Naive thymus-derived CD4-positive, alpha-beta T cell (primary cell): ENCODE measurements around the gene ATP8B3. TPM values are rescaled to one million over a fixed set of nuclear protein-coding genes. Genes with fewer than 3 reads are reported as not detected.

Experiments
- ATAC-seq: fragments of 150-1000 bp; cut with Tn5 transposase; 2 replicates; pipeline ENCODE4 v1.10.0; 2021; ENCODE audit warnings: mild to moderate bottlenecking, moderate library complexity
- CTCF ChIA-PET: fragments of 350-600 bp; sonication (Branson Sonifier 250); formaldehyde crosslinking; loops from one replicate; lab custom pipeline; 2021; ENCODE audit warnings: antibody characterized with exemption; lab: Charles Lee
- POLR2A ChIA-PET: fragments of 350-600 bp; sonication (Branson Sonifier 250); formaldehyde crosslinking; loops from one replicate; lab custom pipeline; 2021; ENCODE audit warnings: antibody characterized with exemption, inconsistent platforms; lab: Charles Lee
- DNase-seq, 9 donors: peaks; one replicate each; pipeline versions ENCODE4 v3.0.0 to v3.0.0-alpha.2; 2020 to 2022; ENCODE audit warnings: mixed read lengths in 1 of 9
- H3K27ac ChIP-seq: one replicate; pipeline ENCODE4 v1.7.0; 2013; ENCODE audit warnings: mild to moderate bottlenecking, low read depth, low read length, moderate library complexity
- H3K27me3 ChIP-seq, 2 donors: one replicate each; pipeline ENCODE4 v1.7.0; 2013; ENCODE audit warnings: low read length in 2 of 2, mild to moderate bottlenecking in 2 of 2, moderate library complexity in 2 of 2; ENCODE audit not compliant: control insufficient read depth in 2 of 2, insufficient read depth in 2 of 2
- H3K36me3 ChIP-seq, 3 experiments: 1 replicate in 2 of 3; 2 replicates in 1 of 3; pipeline ENCODE4 v1.7.0; 2013; ENCODE audit warnings: low read length in 3 of 3, mild to moderate bottlenecking in 3 of 3, moderate library complexity in 1 of 3; ENCODE audit not compliant: insufficient read depth in 3 of 3, control insufficient read depth in 2 of 3
- H3K4me1 ChIP-seq, 2 donors: one replicate each; pipeline ENCODE4 v1.7.0; 2013; ENCODE audit warnings: low read length in 2 of 2, mild to moderate bottlenecking in 2 of 2, moderate library complexity in 1 of 2; ENCODE audit not compliant: control insufficient read depth in 2 of 2, insufficient read depth in 2 of 2
- H3K4me3 ChIP-seq: 2 replicates; pipeline ENCODE4 v1.7.0; 2013; ENCODE audit warnings: mild to moderate bottlenecking, low read length
- H3K9me3 ChIP-seq, 3 experiments: 1 replicate in 2 of 3; 2 replicates in 1 of 3; pipeline ENCODE4 v1.7.0; 2013; ENCODE audit warnings: low read length in 3 of 3; ENCODE audit not compliant: control insufficient read depth in 2 of 3
- H3K27ac Mint-ChIP-seq, 9 donors: one replicate each; pipeline ENCODE4 v1.8.0; 2020 to 2022; ENCODE audit warnings: mixed read lengths in 9 of 9, mild to moderate bottlenecking in 8 of 9, moderate library complexity in 5 of 9, inconsistent platforms in 2 of 9
- H3K27me3 Mint-ChIP-seq, 5 donors: one replicate each; pipeline ENCODE4 v1.8.0; 2021 to 2022; ENCODE audit warnings: mixed read lengths in 5 of 5, mild to moderate bottlenecking in 1 of 5
- H3K36me3 Mint-ChIP-seq, 5 donors: one replicate each; pipeline ENCODE4 v1.8.0; 2020 to 2022; ENCODE audit warnings: mixed read lengths in 5 of 5, mild to moderate bottlenecking in 3 of 5, inconsistent platforms in 1 of 5
- H3K4me1 Mint-ChIP-seq, 7 donors: one replicate each; pipeline ENCODE4 v1.8.0; 2020 to 2022; ENCODE audit warnings: mixed read lengths in 7 of 7, mild to moderate bottlenecking in 3 of 7, inconsistent platforms in 1 of 7
- H3K4me3 Mint-ChIP-seq, 10 donors: one replicate each; pipeline ENCODE4 v1.8.0; 2020 to 2022; ENCODE audit warnings: mild to moderate bottlenecking in 10 of 10, mixed read lengths in 10 of 10, moderate library complexity in 6 of 10, inconsistent platforms in 2 of 10
- H3K9me3 Mint-ChIP-seq, 11 donors: one replicate each; pipeline ENCODE4 v1.8.0; 2020 to 2022; ENCODE audit warnings: mixed read lengths in 11 of 11, mild to moderate bottlenecking in 4 of 11, inconsistent platforms in 1 of 11, moderate library complexity in 1 of 11
- intact Hi-C, 2 donors: fragments of 100-400 bp; cut with micrococcal nuclease; formaldehyde crosslinking; loops; one replicate each; pipeline ENCODE4 v1.15.1; 2023
- polyA plus RNA-seq, 2 donors: library from polyadenylated mRNA; unstranded; fragments of 300-500 nt; fragmentation: Illumina TruSeq; gene quantifications; one replicate each; pipeline ENCODE4 v1.2.3, GENCODE V29; 2021
- total RNA-seq, 6 experiments: library from RNA in 5 of 6; stranded (reverse) in 5 of 6; gene quantifications; 1 replicate in 5 of 6; 2 replicates in 1 of 6; pipeline ENCODE4 v1.2.3 and lab custom pipeline; 2021 to 2026

ATP8B3 gene
- total and polyA plus RNA-seq, 7 experiments from 2014 or later = 0.83 to 15.3 (median 3.2) TPM

- Histone ChIP-seq H3K4me3 (no peak overlapping the region), H3K9me3 (no peaks in the 10 kb centered on the region), H3K4me1 (no peaks in the 10 kb centered on the region), H3K36me3 (no peaks in the 10 kb centered on the region), H3K27me3 (peaks cover 0 to 14% of the 10 kb centered on the region in 2 donors), H3K27ac (no peak overlapping the region)
- H3K9me3 Mint-ChIP-seq = no peaks in the 10 kb centered on the region
- POLR2A ChIA-PET = no interaction called here
- H3K36me3 Mint-ChIP-seq = peaks cover 0 to 3% (median 0%) of the 10 kb centered on the region in 5 donors
- no peak overlapping the region for H3K4me3 Mint-ChIP-seq
- CTCF ChIA-PET = no interaction called here
- H3K27me3 Mint-ChIP-seq = peaks cover 28 to 73% (median 43%) of the 10 kb centered on the region in 5 donors
- DNase-seq = no peak
- intact Hi-C loops = loop anchor here in 1 of 2 donors (5.0 kb wide), 1 partner anchor 291 kb away; no protein-coding TSS in a partner anchor
- peaks cover 4 to 13% (median 8%) of the 10 kb centered on the region in 7 donors for H3K4me1 Mint-ChIP-seq
- no peak for ATAC-seq
- H3K27ac Mint-ChIP-seq = no peak overlapping the region
Measured at GRCh38 chr19:1758231-1758577, 53.9 kb downstream of the ATP8B3 start.

- no peaks in the 10 kb centered on the region for H3K9me3 ChIP-seq
- no peak for ATAC-seq
- ChIA-PET POLR2A (no interaction called here), CTCF (no interaction called here)
- no peak overlapping the region for H3K4me3 ChIP-seq
- no peaks in the 10 kb centered on the region for H3K36me3 ChIP-seq
- H3K36me3 Mint-ChIP-seq = peaks cover 0 to 3% (median 0%) of the 10 kb centered on the region in 5 donors
- H3K4me1 ChIP-seq = no peaks in the 10 kb centered on the region
- H3K27me3 ChIP-seq = peaks cover 0 to 14% of the 10 kb centered on the region in 2 donors
- intact Hi-C loops = loop anchor here in 1 of 2 donors (5.0 kb wide), 1 partner anchor 290 kb away; no protein-coding TSS in a partner anchor
- no peak for DNase-seq
- H3K27me3 Mint-ChIP-seq = peaks cover 28 to 71% (median 43%) of the 10 kb centered on the region in 5 donors
- no peak overlapping the region for H3K27ac ChIP-seq
- peak overlapping the region in 1 of 9 donors; percentile 83 for H3K27ac Mint-ChIP-seq
- peak overlapping the region in 1 of 10 donors; percentile 62 for H3K4me3 Mint-ChIP-seq
- peaks cover 4 to 13% (median 11%) of the 10 kb centered on the region in 7 donors for H3K4me1 Mint-ChIP-seq
- H3K9me3 Mint-ChIP-seq = no peaks in the 10 kb centered on the region
Measured at GRCh38 chr19:1757468-1758230, 54.4 kb downstream of the ATP8B3 start.

GRCh38 chr19:1756705-1757465 lies 55.2 kb downstream of the ATP8B3 start:
- CTCF ChIA-PET = no interaction called here
- intact Hi-C loops = loop anchor here in 1 of 2 donors (5.0 kb wide), 1 partner anchor 290 kb away; no protein-coding TSS in a partner anchor
- no peaks in the 10 kb centered on the region for H3K4me1 ChIP-seq
- no peaks in the 10 kb centered on the region for H3K9me3 Mint-ChIP-seq
- DNase-seq = no peak
- no peaks in the 10 kb centered on the region for H3K9me3 ChIP-seq
- H3K27ac ChIP-seq = no peak overlapping the region
- peak overlapping the region in 1 of 9 donors; percentile 83 for H3K27ac Mint-ChIP-seq
- ATAC-seq = no peak
- H3K4me1 Mint-ChIP-seq = peaks cover 4 to 13% (median 11%) of the 10 kb centered on the region in 7 donors
- H3K36me3 Mint-ChIP-seq = peaks cover 0 to 3% (median 0%) of the 10 kb centered on the region in 5 donors
- peak overlapping the region in 4 of 10 donors; percentile 16 to 62 (median 35) for H3K4me3 Mint-ChIP-seq
- H3K36me3 ChIP-seq = no peaks in the 10 kb centered on the region
- H3K4me3 ChIP-seq = no peak overlapping the region
- POLR2A ChIA-PET = no interaction called here
- peaks cover 30 to 77% (median 44%) of the 10 kb centered on the region in 5 donors for H3K27me3 Mint-ChIP-seq
- peaks cover 1 to 18% of the 10 kb centered on the region in 2 donors for H3K27me3 ChIP-seq

GRCh38 chr19:1756264-1756663 lies 55.8 kb downstream of the ATP8B3 start:
- no peak overlapping the region for H3K4me3 ChIP-seq
- ChIA-PET CTCF (no interaction called here), POLR2A (no interaction called here)
- Mint-ChIP-seq H3K27me3 (peaks cover 30 to 77% (median 42%) of the 10 kb centered on the region in 5 donors), H3K36me3 (peaks cover 0 to 3% (median 0%) of the 10 kb centered on the region in 5 donors), H3K9me3 (no peaks in the 10 kb centered on the region), H3K4me3 (peak overlapping the region in 2 of 10 donors; percentile 5 to 72), H3K27ac (peak overlapping the region in 1 of 9 donors; percentile 52), H3K4me1 (peaks cover 6 to 17% (median 11%) of the 10 kb centered on the region in 7 donors)
- no peaks in the 10 kb centered on the region for H3K36me3 ChIP-seq
- DNase-seq (no peak), ATAC-seq (no peak)
- peaks cover 8 to 20% of the 10 kb centered on the region in 2 donors for H3K27me3 ChIP-seq
- no peaks in the 10 kb centered on the region for H3K4me1 ChIP-seq
- H3K9me3 ChIP-seq = no peaks in the 10 kb centered on the region
- no peak overlapping the region for H3K27ac ChIP-seq
- intact Hi-C loops = loop anchor here in 1 of 2 donors (5.0 kb wide), 1 partner anchor 289 kb away; no protein-coding TSS in a partner anchor

- no peaks in the 10 kb centered on the region for H3K9me3 Mint-ChIP-seq
- H3K4me1 ChIP-seq = no peaks in the 10 kb centered on the region
- ChIA-PET POLR2A (interaction anchor here (0.7 kb wide), 1 partner anchor 9 kb away, joined by 5 read pairs; no protein-coding TSS in a partner anchor), CTCF (interaction anchor here (1.1 kb wide), 1 partner anchor 14 kb away, joined by 5 read pairs; no protein-coding TSS in a partner anchor)
- H3K36me3 Mint-ChIP-seq = peaks cover 0 to 3% (median 0%) of the 10 kb centered on the region in 5 donors
- no peaks in the 10 kb centered on the region for H3K36me3 ChIP-seq
- H3K9me3 ChIP-seq = no peaks in the 10 kb centered on the region
- H3K27me3 ChIP-seq = peaks cover 11 to 27% of the 10 kb centered on the region in 2 donors
- ATAC-seq (no peak), DNase-seq (no peak)
- H3K4me1 Mint-ChIP-seq = peaks cover 6 to 17% (median 11%) of the 10 kb centered on the region in 7 donors
- peak overlapping the region in 1 of 9 donors; percentile 86 for H3K27ac Mint-ChIP-seq
- H3K27ac ChIP-seq = no peak overlapping the region
- intact Hi-C loops = loop anchor here in 1 of 2 donors (5.0 kb wide), 1 partner anchor 288 kb away; no protein-coding TSS in a partner anchor
- H3K4me3 Mint-ChIP-seq = peak overlapping the region; percentile 39 to 78 (median 58)
- peaks cover 30 to 77% (median 38%) of the 10 kb centered on the region in 5 donors for H3K27me3 Mint-ChIP-seq
- H3K4me3 ChIP-seq = no peak overlapping the region
Measured at GRCh38 chr19:1755467-1756171, 56.5 kb downstream of the ATP8B3 start.
